Prostate gland (tissue), 2 donors: Measurements from ENCODE around the gene SEL1L3.

Experiments used
- CTCF ChIP-seq, 4 experiments: fragments of 200-600 bp in 2 of 4; fragments of 450-650 bp in 2 of 4; sonication (generic) in 2 of 4; IDR thresholded peaks; 1 replicate in 3 of 4; 2 replicates in 1 of 4; pipeline ENCODE4 v1.5.1; 2016 to 2019; ENCODE audit warnings: antibody characterized with exemption in 4 of 4, mild to moderate bottlenecking in 2 of 4, moderate library complexity in 2 of 4
- POLR2A ChIP-seq: fragments of 450-650 bp; IDR thresholded peaks from one replicate; pipeline ENCODE4 v1.6.1; 2016; ENCODE audit warnings: antibody characterized with exemption, mild to moderate bottlenecking

GRCh38 chr4:25710637-25711036, 152.2 kb downstream of the SEL1L3 start:
- TF ChIP-seq CTCF (IDR thresholded peaks at IDR 0.05) = no peak
- TF ChIP-seq POLR2A = no peak
